ENCODE data around the gene NUDT8. TPM values are rescaled to one million over a fixed set of nuclear protein-coding genes. Genes with fewer than 3 reads are reported as not detected.

The NUDT8 gene
- total and polyA plus RNA-seq, 10 of the 15 experiments (the other 5 are each of a cell fraction or from before 2014, with no cell fraction given): 0.32 to 18.2 (median 9.8) TPM

DNA sequence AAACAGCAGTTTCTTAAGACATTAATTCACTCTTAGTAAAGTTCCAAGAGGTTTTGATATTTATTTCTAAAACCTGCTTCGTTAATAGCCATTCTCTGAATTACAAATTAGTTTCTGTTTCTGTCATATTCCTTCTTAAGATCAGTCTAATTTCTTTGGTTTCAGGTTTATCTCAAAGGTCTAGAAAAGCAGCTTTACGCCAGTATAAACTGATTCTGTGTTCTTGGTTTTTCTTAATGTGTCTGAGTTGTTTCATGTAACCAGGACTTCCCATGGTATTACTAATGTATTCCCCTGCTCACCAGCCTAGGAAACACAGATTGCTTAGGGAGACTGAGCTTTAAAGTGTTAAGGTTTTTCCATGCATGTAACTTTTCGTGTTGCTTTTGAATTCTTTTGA is 27.6 kb upstream of the NUDT8 start (continued):
- TF ChIP-seq E2F8 (IDR thresholded peaks at IDR 0.05; ENCODE audit: low read depth, partially characterized antibody) (no peak), ETV6 (conservative IDR thresholded peaks at IDR 0.05 in 1 of 2, IDR thresholded peaks at IDR 0.05 in 1 of 2; ENCODE audit: borderline replicate concordance in 1 of 2, low read depth in 1 of 2) (no peak), MTA3 (IDR thresholded peaks at IDR 0.05; ENCODE audit: borderline replicate concordance, low read length) (no peak), MXI1 (IDR thresholded peaks at IDR 0.05; ENCODE audit: low read depth, low read length) (no peak), CUX1 (IDR thresholded peaks at IDR 0.05; ENCODE audit: insufficient replicate concordance, low read depth, low read length) (no peak), TCF7 (IDR thresholded peaks at IDR 0.05; ENCODE audit: borderline replicate concordance) (0 out of 2 replicates have a peak, but pooled peaks have one; percentile 33), RAD51 (IDR thresholded peaks at IDR 0.05) (no peak), SKIL (IDR thresholded peaks at IDR 0.05; ENCODE audit: low read depth, poor library complexity, severe bottlenecking) (peak; percentile 23), MEF2A (IDR thresholded peaks at IDR 0.05; ENCODE audit: insufficient read depth, low read depth, low read length) (0 out of 2 replicates have a peak, but pooled peaks have one; percentile 38), USF2 (IDR thresholded peaks at IDR 0.05; ENCODE audit: borderline replicate concordance, low read depth, low read length) (no peak), HDGF (IDR thresholded peaks at IDR 0.05) (no peak), NR2C1 (IDR thresholded peaks at IDR 0.05) (no peak), CHD4 (IDR thresholded peaks at IDR 0.05) (no peak), ZNF207 (IDR thresholded peaks at IDR 0.05; ENCODE audit: borderline replicate concordance) (no peak), SREBF2 (IDR thresholded peaks at IDR 0.05; ENCODE audit: low read length) (no peak), NFIC (IDR thresholded peaks at IDR 0.05; ENCODE audit: low read depth, low read length) (peak; percentile 80; the same call in 1 of the 2 replicates), EZH2 (IDR thresholded peaks at IDR 0.05; ENCODE audit: borderline replicate concordance, control insufficient read depth, low read depth, low read length) (no peak), JUNB (IDR thresholded peaks at IDR 0.05) (peak; percentile 93)
- TF ChIP-seq, protein P1, sequence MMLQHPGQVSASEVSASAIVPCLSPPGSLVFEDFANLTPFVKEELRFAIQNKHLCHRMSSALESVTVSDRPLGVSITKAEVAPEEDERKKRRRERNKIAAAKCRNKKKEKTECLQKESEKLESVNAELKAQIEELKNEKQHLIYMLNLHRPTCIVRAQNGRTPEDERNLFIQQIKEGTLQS (IDR thresholded peaks at IDR 0.05; ENCODE audit: borderline replicate concordance, extremely low read depth, low read depth, low read length): no peak
